Naive thymus-derived CD4-positive, alpha-beta T cell (primary cell): ENCODE data around the gene KIF15. TPM values are rescaled to one million over a fixed set of nuclear protein-coding genes. Genes with fewer than 3 reads are reported as not detected.
A peak's percentile ranks its signal among the peaks of the same experiment; 100 is the strongest.

Source experiments
- ATAC-seq: fragments of 150-1000 bp; cut with Tn5 transposase; 2 replicates; pipeline ENCODE4 v1.10.0; 2021; ENCODE audit warnings: mild to moderate bottlenecking, moderate library complexity
- CTCF ChIA-PET: fragments of 350-600 bp; sonication (Branson Sonifier 250); formaldehyde crosslinking; loops from one replicate; lab custom pipeline; 2021; ENCODE audit warnings: antibody characterized with exemption; lab: Charles Lee
- POLR2A ChIA-PET: fragments of 350-600 bp; sonication (Branson Sonifier 250); formaldehyde crosslinking; loops from one replicate; lab custom pipeline; 2021; ENCODE audit warnings: antibody characterized with exemption, inconsistent platforms; lab: Charles Lee
- DNase-seq, 9 donors: peaks; one replicate each; pipeline versions ENCODE4 v3.0.0 to v3.0.0-alpha.2; 2020 to 2022; ENCODE audit warnings: mixed read lengths in 1 of 9
- H3K27ac ChIP-seq: one replicate; pipeline ENCODE4 v1.7.0; 2013; ENCODE audit warnings: mild to moderate bottlenecking, low read depth, low read length, moderate library complexity
- H3K27me3 ChIP-seq, 2 donors: one replicate each; pipeline ENCODE4 v1.7.0; 2013; ENCODE audit warnings: low read length in 2 of 2, mild to moderate bottlenecking in 2 of 2, moderate library complexity in 2 of 2; ENCODE audit not compliant: control insufficient read depth in 2 of 2, insufficient read depth in 2 of 2
- H3K36me3 ChIP-seq, 3 experiments: 1 replicate in 2 of 3; 2 replicates in 1 of 3; pipeline ENCODE4 v1.7.0; 2013; ENCODE audit warnings: low read length in 3 of 3, mild to moderate bottlenecking in 3 of 3, moderate library complexity in 1 of 3; ENCODE audit not compliant: insufficient read depth in 3 of 3, control insufficient read depth in 2 of 3
- H3K4me1 ChIP-seq, 2 donors: one replicate each; pipeline ENCODE4 v1.7.0; 2013; ENCODE audit warnings: low read length in 2 of 2, mild to moderate bottlenecking in 2 of 2, moderate library complexity in 1 of 2; ENCODE audit not compliant: control insufficient read depth in 2 of 2, insufficient read depth in 2 of 2
- H3K4me3 ChIP-seq: 2 replicates; pipeline ENCODE4 v1.7.0; 2013; ENCODE audit warnings: mild to moderate bottlenecking, low read length
- H3K9me3 ChIP-seq, 3 experiments: 1 replicate in 2 of 3; 2 replicates in 1 of 3; pipeline ENCODE4 v1.7.0; 2013; ENCODE audit warnings: low read length in 3 of 3; ENCODE audit not compliant: control insufficient read depth in 2 of 3
- H3K27ac Mint-ChIP-seq, 9 donors: one replicate each; pipeline ENCODE4 v1.8.0; 2020 to 2022; ENCODE audit warnings: mixed read lengths in 9 of 9, mild to moderate bottlenecking in 8 of 9, moderate library complexity in 5 of 9, inconsistent platforms in 2 of 9
- H3K27me3 Mint-ChIP-seq, 5 donors: one replicate each; pipeline ENCODE4 v1.8.0; 2021 to 2022; ENCODE audit warnings: mixed read lengths in 5 of 5, mild to moderate bottlenecking in 1 of 5
- H3K36me3 Mint-ChIP-seq, 5 donors: one replicate each; pipeline ENCODE4 v1.8.0; 2020 to 2022; ENCODE audit warnings: mixed read lengths in 5 of 5, mild to moderate bottlenecking in 3 of 5, inconsistent platforms in 1 of 5
- H3K4me1 Mint-ChIP-seq, 7 donors: one replicate each; pipeline ENCODE4 v1.8.0; 2020 to 2022; ENCODE audit warnings: mixed read lengths in 7 of 7, mild to moderate bottlenecking in 3 of 7, inconsistent platforms in 1 of 7
- H3K4me3 Mint-ChIP-seq, 10 donors: one replicate each; pipeline ENCODE4 v1.8.0; 2020 to 2022; ENCODE audit warnings: mild to moderate bottlenecking in 10 of 10, mixed read lengths in 10 of 10, moderate library complexity in 6 of 10, inconsistent platforms in 2 of 10
- H3K9me3 Mint-ChIP-seq, 11 donors: one replicate each; pipeline ENCODE4 v1.8.0; 2020 to 2022; ENCODE audit warnings: mixed read lengths in 11 of 11, mild to moderate bottlenecking in 4 of 11, inconsistent platforms in 1 of 11, moderate library complexity in 1 of 11
- intact Hi-C, 2 donors: fragments of 100-400 bp; cut with micrococcal nuclease; formaldehyde crosslinking; loops; one replicate each; pipeline ENCODE4 v1.15.1; 2023
- polyA plus RNA-seq, 2 donors: library from polyadenylated mRNA; unstranded; fragments of 300-500 nt; fragmentation: Illumina TruSeq; gene quantifications; one replicate each; pipeline ENCODE4 v1.2.3, GENCODE V29; 2021
- total RNA-seq, 6 experiments: library from RNA in 5 of 6; stranded (reverse) in 5 of 6; gene quantifications; 1 replicate in 5 of 6; 2 replicates in 1 of 6; pipeline ENCODE4 v1.2.3 and lab custom pipeline; 2021 to 2026

Gene KIF15
- total and polyA plus RNA-seq, 7 experiments from 2014 or later = 0.11 to 31.9 (median 0.27) TPM; not detected in 1

DNA sequence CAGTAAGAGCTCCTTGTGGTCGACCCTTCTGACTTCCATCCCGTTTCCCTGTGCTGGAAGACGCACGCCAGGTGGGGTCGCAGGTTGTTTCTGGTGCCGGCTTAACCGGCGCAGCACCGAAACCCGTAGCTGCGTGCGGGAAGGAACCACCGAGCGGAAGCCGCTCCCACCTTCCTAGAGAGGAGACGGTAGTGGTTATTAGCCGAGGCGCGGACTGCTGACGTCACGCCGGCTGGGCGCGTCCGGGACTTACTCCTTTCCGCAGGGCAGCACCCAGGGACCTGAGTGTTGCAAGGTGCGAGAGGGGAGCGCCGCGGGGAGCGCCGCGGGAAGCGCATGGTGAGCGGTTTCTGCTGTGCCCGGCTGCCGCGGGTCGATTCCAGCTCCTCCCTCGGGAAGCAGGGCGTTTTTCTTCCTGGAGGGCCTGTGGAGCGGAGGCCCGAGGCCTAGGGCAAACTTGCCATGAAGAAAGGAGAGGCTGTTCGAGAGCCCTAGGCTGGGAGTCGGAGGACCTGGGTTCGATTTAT is 32.1 kb upstream of the KIF15 start, which contains the start of gene ZNF501:
Gene ZNF501, plus strand, starts transcription at position 252 of the 527 bp plus-strand sequence. CDS start 4,787 bp downstream, outside the sequence.
- ChIA-PET POLR2A (interaction anchor here (0.9 to 1.4 kb wide), 4 partner anchors 9 to 32 kb away, joined by 3 to 30 read pairs (median 4); partner anchors contain the start of genes KIAA1143 and KIF15), CTCF (interaction anchor here (0.5 to 0.9 kb wide), 2 partner anchors 104 to 267 kb away, joined by 3 to 4 read pairs; no protein-coding TSS in a partner anchor)
- Mint-ChIP-seq H3K4me1 (peaks cover 2 to 20% (median 15%) of the 10 kb centered on the region in 7 donors), H3K36me3 (peaks cover 44 to 72% (median 57%) of the 10 kb centered on the region in 5 donors), H3K27ac (peak within 1 kb of the TSS; percentile 61 to 91 (median 84)), H3K9me3 (peaks cover 17 to 96% (median 68%) of the 10 kb centered on the region in 11 donors), H3K27me3 (no peaks in the 10 kb centered on the region), H3K4me3 (peak within 1 kb of the TSS; percentile 90 to 99 (median 92))
- peak within 1 kb of the TSS; percentile 75 for H3K4me3 ChIP-seq
- ATAC-seq (peak; percentile 97), DNase-seq (peak; percentile 65 to 83 (median 75))
- no peaks in the 10 kb centered on the region for H3K4me1 ChIP-seq
- H3K9me3 ChIP-seq = peaks cover 0 to 56% (median 24%) of the 10 kb centered on the region in 3 experiments
- peaks cover 4 to 26% (median 7%) of the 10 kb centered on the region in 3 experiments for H3K36me3 ChIP-seq
- intact Hi-C loops = loop anchor here (1.0 to 10.0 kb wide), 7 partner anchors 17 to 252 kb away; partner anchors contain the start of genes KIAA1143 (in 2 of the 2), KIF15 (in 2 of the 2), ZNF197 (in 2 of the 2) and EXOSC7 (in 1 of the 2)
- H3K27me3 ChIP-seq = no peaks in the 10 kb centered on the region
- peak within 1 kb of the TSS; percentile 45 for H3K27ac ChIP-seq

GRCh38 chr3:44734646-44735168 is 26.9 kb upstream of the KIF15 start:
- H3K9me3 ChIP-seq = peaks cover 11 to 75% (median 40%) of the 10 kb centered on the region in 3 experiments
- ATAC-seq (no peak), DNase-seq (no peak)
- Mint-ChIP-seq H3K27me3 (no peaks in the 10 kb centered on the region), H3K9me3 (peaks cover 16 to 98% (median 72%) of the 10 kb centered on the region in 11 donors), H3K4me1 (peaks cover 2 to 12% (median 7%) of the 10 kb centered on the region in 7 donors), H3K27ac (no peak overlapping the region), H3K4me3 (no peak overlapping the region), H3K36me3 (peaks cover 45 to 71% (median 53%) of the 10 kb centered on the region in 5 donors)
- H3K27me3 ChIP-seq = no peaks in the 10 kb centered on the region
- ChIA-PET CTCF (no interaction called here), POLR2A (no interaction called here)
- H3K4me3 ChIP-seq = no peak overlapping the region
- peaks cover 4 to 26% (median 7%) of the 10 kb centered on the region in 3 experiments for H3K36me3 ChIP-seq
- intact Hi-C loops = no loop called here
- H3K27ac ChIP-seq = no peak overlapping the region
- no peaks in the 10 kb centered on the region for H3K4me1 ChIP-seq

- H3K36me3 Mint-ChIP-seq = peaks cover 15 to 66% (median 33%) of the 10 kb centered on the region in 5 donors
- H3K4me3 Mint-ChIP-seq = peak overlapping the region; percentile 86 to 94 (median 90)
- ChIA-PET CTCF (interaction anchor here (1.0 to 1.3 kb wide), 2 partner anchors 154 to 218 kb away, joined by 3 read pairs; no protein-coding TSS in a partner anchor), POLR2A (interaction anchor here (0.9 to 3.6 kb wide), 4 partner anchors 32 to 423 kb away, joined by 4 to 30 read pairs (median 10); partner anchors contain the start of genes TCAIM and ZNF501)
- Histone ChIP-seq H3K9me3 (peaks cover 0 to 3% (median 0%) of the 10 kb centered on the region in 3 experiments), H3K4me3 (peak overlapping the region; percentile 99), H3K4me1 (peaks cover 0 to 6% of the 10 kb centered on the region in 2 donors), H3K36me3 (peaks cover 0 to 8% (median 0%) of the 10 kb centered on the region in 3 experiments), H3K27me3 (no peaks in the 10 kb centered on the region), H3K27ac (peak overlapping the region; percentile 82)
- DNase-seq = no peak
- peak; percentile 15 for ATAC-seq
- peaks cover 16 to 51% (median 42%) of the 10 kb centered on the region in 7 donors for H3K4me1 Mint-ChIP-seq
- H3K27ac Mint-ChIP-seq = peak overlapping the region; percentile 80 to 96 (median 92)
- intact Hi-C loops = loop anchor here (1.0 to 5.0 kb wide), 15 partner anchors 32 to 1069 kb away; partner anchors contain the start of genes EXOSC7 (in 2 of the 2), TCAIM (in 2 of the 2), TMEM42 (in 2 of the 2) and ZDHHC3 (in 2 of the 2)
- H3K27me3 Mint-ChIP-seq = peaks cover 0 to 3% (median 0%) of the 10 kb centered on the region in 5 donors
- peaks cover 9 to 52% (median 23%) of the 10 kb centered on the region in 11 donors for H3K9me3 Mint-ChIP-seq
These were observed 532 bp upstream of the KIF15 start for GRCh38 chr3:44761101-44761423.

- DNase-seq = no peak
- ChIA-PET CTCF (interaction anchor here (0.9 to 1.3 kb wide), 2 partner anchors 153 to 228 kb away, joined by 3 to 4 read pairs; no protein-coding TSS in a partner anchor), POLR2A (interaction anchor here (1.0 to 3.6 kb wide), 3 partner anchors 33 to 152 kb away, joined by 3 to 30 read pairs (median 4); partner anchors contain the start of gene ZNF501)
- ATAC-seq = no peak
- peak overlapping the region in 7 of 9 donors; percentile 32 to 95 (median 85) for H3K27ac Mint-ChIP-seq
- H3K9me3 Mint-ChIP-seq = peaks cover 7 to 42% (median 18%) of the 10 kb centered on the region in 11 donors
- H3K9me3 ChIP-seq = peaks cover 0 to 1% (median 0%) of the 10 kb centered on the region in 3 experiments
- H3K27me3 ChIP-seq = no peaks in the 10 kb centered on the region
- H3K4me3 ChIP-seq = peak overlapping the region; percentile 99
- H3K36me3 ChIP-seq = peaks cover 0 to 8% (median 0%) of the 10 kb centered on the region in 3 experiments
- no peak overlapping the region for H3K27ac ChIP-seq
- intact Hi-C loops = loop anchor here (1.0 to 5.0 kb wide), 4 partner anchors 229 to 1070 kb away; partner anchors contain the start of genes ABHD5 (in 1 of the 2), SACM1L (in 1 of the 2) and TMEM158 (in 1 of the 2)
- peaks cover 0 to 5% (median 3%) of the 10 kb centered on the region in 5 donors for H3K27me3 Mint-ChIP-seq
- H3K4me3 Mint-ChIP-seq = peak overlapping the region; percentile 86 to 94 (median 90)
- peaks cover 13 to 47% (median 39%) of the 10 kb centered on the region in 7 donors for H3K4me1 Mint-ChIP-seq
- peaks cover 12 to 66% (median 29%) of the 10 kb centered on the region in 5 donors for H3K36me3 Mint-ChIP-seq
- peaks cover 0 to 6% of the 10 kb centered on the region in 2 donors for H3K4me1 ChIP-seq
These were observed 630 bp downstream of the KIF15 start for GRCh38 chr3:44762170-44762677.

DNA sequence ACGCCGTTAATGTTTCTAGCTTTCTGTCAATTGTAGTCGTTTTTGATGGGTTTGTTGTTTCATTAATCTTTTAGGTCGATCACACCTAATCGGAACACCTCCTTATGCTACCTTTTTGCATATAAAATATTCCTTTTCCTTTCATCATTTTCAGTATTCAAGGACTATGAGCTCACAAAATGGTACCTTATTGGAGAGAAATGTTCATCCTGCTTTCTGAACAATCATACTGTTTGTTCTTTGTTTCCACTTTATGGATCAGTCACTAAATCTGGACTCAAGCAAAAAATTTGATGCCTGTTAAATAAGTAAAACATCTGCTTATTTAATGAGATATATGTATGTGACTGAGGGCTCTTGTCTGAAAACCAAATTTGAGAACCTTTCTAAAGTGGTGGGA is 1.1 kb downstream of the KIF15 start:
- peaks cover 10 to 42% (median 34%) of the 10 kb centered on the region in 7 donors for H3K4me1 Mint-ChIP-seq
- CTCF ChIA-PET = no interaction called here
- peaks cover 0 to 7% (median 4%) of the 10 kb centered on the region in 5 donors for H3K27me3 Mint-ChIP-seq
- Histone ChIP-seq H3K4me1 (peaks cover 0 to 6% of the 10 kb centered on the region in 2 donors), H3K9me3 (no peaks in the 10 kb centered on the region), H3K4me3 (no peak overlapping the region), H3K36me3 (peaks cover 0 to 8% (median 0%) of the 10 kb centered on the region in 3 experiments), H3K27ac (no peak overlapping the region), H3K27me3 (no peaks in the 10 kb centered on the region)
- peak overlapping the region in 4 of 9 donors; percentile 71 to 92 (median 78) for H3K27ac Mint-ChIP-seq
- peaks cover 3 to 37% (median 14%) of the 10 kb centered on the region in 11 donors for H3K9me3 Mint-ChIP-seq
- no peak for DNase-seq
- H3K4me3 Mint-ChIP-seq = peak overlapping the region; percentile 38 to 93 (median 90)
- intact Hi-C loops = loop anchor here (1.0 to 5.0 kb wide), 4 partner anchors 229 to 1070 kb away; partner anchors contain the start of genes ABHD5 (in 1 of the 2), SACM1L (in 1 of the 2) and TMEM158 (in 1 of the 2)
- no peak for ATAC-seq
- peaks cover 7 to 65% (median 25%) of the 10 kb centered on the region in 5 donors for H3K36me3 Mint-ChIP-seq
- POLR2A ChIA-PET = interaction anchor here (1.0 to 3.6 kb wide), 2 partner anchors 33 to 102 kb away, joined by 3 to 30 read pairs; partner anchors contain the start of gene ZNF501
